Purkinje cell (primary cell): Measurements from ENCODE around the gene SEMG2. TPM values are rescaled to one million over a fixed set of nuclear protein-coding genes. Genes with fewer than 3 reads are reported as not detected.

Experiments
- polyA plus RNA-seq: library from polyadenylated mRNA; unstranded; fragments of >200 nt; fragmentation: Nextera tagmentation; gene quantifications from 2 replicates; pipeline ENCODE4 v1.2.1, GENCODE V29; 2014

The SEMG2 gene
- polyA plus RNA-seq = not detected in 2 replicates

DNA sequence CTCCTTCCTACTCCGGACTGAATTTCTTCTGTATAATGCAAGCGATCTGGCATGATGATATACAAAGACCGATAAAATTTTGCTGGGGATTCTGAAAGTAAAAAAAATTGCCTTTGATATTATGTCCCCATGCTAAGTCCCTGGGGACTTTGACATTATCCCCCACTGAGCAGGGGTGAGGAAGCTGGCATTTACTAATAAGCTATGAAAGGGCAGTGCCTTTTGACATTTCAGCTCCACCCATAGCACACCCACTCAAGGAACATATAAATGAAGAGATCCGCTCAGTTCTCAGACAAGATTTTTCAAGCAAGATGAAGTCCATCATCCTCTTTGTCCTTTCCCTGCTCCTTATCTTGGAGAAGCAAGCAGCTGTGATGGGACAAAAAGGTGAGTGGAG is at the start of gene SEMG2:
Gene SEMG2 (plus strand): TSS at position 298 of the 400 bp plus-strand sequence. CDS start 17 bp downstream, at position 315.

DNA sequence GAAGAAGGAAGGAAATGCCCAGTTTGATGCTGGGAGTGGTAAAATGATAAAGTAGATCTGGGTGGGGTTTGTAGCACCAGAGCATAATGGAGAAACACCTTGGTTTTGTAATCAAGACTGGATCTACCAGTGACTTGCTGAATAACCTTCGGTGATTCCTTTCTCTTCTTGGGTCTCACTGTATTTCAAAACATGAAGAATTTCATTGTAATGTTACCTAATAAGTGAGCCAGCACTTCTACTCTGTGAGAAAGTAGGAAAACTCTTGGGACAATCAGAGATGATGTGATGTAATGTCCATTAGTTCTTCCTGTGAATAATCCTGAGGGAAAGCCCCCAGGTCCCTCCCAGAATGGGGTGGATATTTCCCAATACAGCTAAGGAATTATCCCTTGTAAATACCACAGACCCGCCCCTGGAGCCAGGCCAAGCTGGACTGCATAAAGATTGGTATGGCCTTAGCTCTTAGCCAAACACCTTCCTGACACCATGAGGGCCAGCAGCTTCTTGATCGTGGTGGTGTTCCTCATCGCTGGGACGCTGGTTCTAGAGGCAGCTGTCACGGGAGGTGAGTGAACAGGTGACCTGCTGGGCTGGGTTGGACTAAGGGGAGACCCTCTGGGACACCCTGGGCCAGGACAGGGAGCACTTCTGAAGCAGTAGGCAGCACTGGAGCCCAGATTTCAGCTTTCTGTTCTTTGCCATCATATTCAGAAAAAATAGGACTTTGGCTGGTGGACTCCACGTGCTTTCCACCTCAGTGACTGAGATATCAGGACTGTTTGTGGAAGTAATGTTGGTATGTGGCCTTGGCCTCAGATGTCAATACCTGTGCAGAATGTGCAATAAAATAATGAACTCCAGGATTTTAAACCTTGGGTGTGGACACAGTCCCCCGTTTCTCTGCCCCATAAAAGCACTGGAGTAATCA is 46.5 kb upstream of the SEMG2 start, which contains the start of gene PI3:
Gene PI3 (plus strand): TSS at position 469 of the 931 bp plus-strand sequence. CDS start 21 bp downstream, at position 490.

DNA sequence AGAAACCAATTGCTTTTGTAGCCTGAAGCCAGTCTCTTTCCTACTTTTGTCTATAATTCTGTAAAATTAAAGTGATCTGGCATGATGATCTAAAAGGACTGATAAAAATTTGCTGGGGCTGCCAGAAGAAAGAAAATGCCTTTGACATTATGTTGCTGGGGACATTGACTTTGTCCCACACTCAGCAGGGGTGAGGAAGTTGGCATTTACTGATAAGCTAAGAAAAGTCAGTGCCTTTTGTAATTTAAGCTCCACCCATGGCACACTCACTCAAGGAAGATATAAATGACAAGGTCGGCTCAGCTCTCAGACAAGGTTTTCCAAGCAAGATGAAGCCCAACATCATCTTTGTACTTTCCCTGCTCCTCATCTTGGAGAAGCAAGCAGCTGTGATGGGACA is 14.4 kb upstream of the SEMG2 start, which contains the start of gene SEMG1:
Gene SEMG1 (plus strand): TSS at position 309 of the 400 bp plus-strand sequence. CDS start 21 bp downstream, at position 330.

GRCh38 chr20:45254383-45255262 is 33.5 kb downstream of the SEMG2 start, which contains the start of gene SLPI:
TSS of gene SLPI (minus strand) at chr20:45254564. CDS start at chr20:45254543, 21 bp downstream.

Other genes starting within 250 kb of the SEMG2 start
- gene KCNS1, start 120.2 kb upstream of the SEMG2 start, polyA plus RNA-seq = 1.2 and 2.7 TPM in 2 replicates
- gene WFDC5, start 106.2 kb upstream of the SEMG2 start, polyA plus RNA-seq = not detected in 2 replicates
- gene WFDC12, start 96.9 kb upstream of the SEMG2 start, polyA plus RNA-seq = not detected in 2 replicates
- gene PI3, start 46.5 kb upstream of the SEMG2 start, polyA plus RNA-seq = not detected in 2 replicates
- not detected in 2 replicates for gene SEMG1, start 14.3 kb upstream of the SEMG2 start, polyA plus RNA-seq
- gene SLPI, start 33.2 kb downstream of the SEMG2 start, polyA plus RNA-seq = not detected in 2 replicates
- not detected in 2 replicates for gene RBPJL, start 85.5 kb downstream of the SEMG2 start, polyA plus RNA-seq
- not detected in 2 replicates for gene MATN4, start 86.9 kb downstream of the SEMG2 start, polyA plus RNA-seq
- 0.42 and 0.70 TPM in 2 replicates for gene SDC4, start 127.1 kb downstream of the SEMG2 start, polyA plus RNA-seq
- gene SYS1, start 141.8 kb downstream of the SEMG2 start, polyA plus RNA-seq = 21.0 and 36.5 TPM in 2 replicates
- 2.1 and 3.8 TPM in 2 replicates for gene TP53TG5, start 157.0 kb downstream of the SEMG2 start, polyA plus RNA-seq
- 608 and 690 TPM in 2 replicates for gene DBNDD2, start 186.9 kb downstream of the SEMG2 start, polyA plus RNA-seq
- gene PIGT, start 194.8 kb downstream of the SEMG2 start, polyA plus RNA-seq = 386 and 507 TPM in 2 replicates
- gene WFDC2, start 248.4 kb downstream of the SEMG2 start, polyA plus RNA-seq = 4.3 and 6.1 TPM in 2 replicates